Breast epithelium (tissue), 4 donors: Measurements from ENCODE around the gene CHST1. TPM values are rescaled to one million over a fixed set of nuclear protein-coding genes. Genes with fewer than 3 reads are reported as not detected.

Source experiments
- DNase-seq, 2 donors: peaks; one replicate each; pipeline ENCODE4 v3.0.0-alpha.2; 2019; ENCODE audit warnings: low spot score in 2 of 2
- H3K27ac ChIP-seq, 2 donors: fragments of 200-600 bp; sonication (generic) in 1 of 2; one replicate each; pipeline ENCODE4 v1.5.1; 2016 to 2019; ENCODE audit warnings: mild to moderate bottlenecking in 1 of 2
- H3K27me3 ChIP-seq, 2 donors: fragments of 200-600 bp; sonication (generic) in 1 of 2; one replicate each; pipeline versions ENCODE4 v1.5.1 to v1.6.0; 2017 to 2019; ENCODE audit warnings: control low read depth in 1 of 2, mild to moderate bottlenecking in 1 of 2
- H3K36me3 ChIP-seq: fragments of 200-600 bp; one replicate; pipeline ENCODE4 v1.5.1; 2019
- H3K4me1 ChIP-seq, 2 donors: fragments of 200-600 bp; sonication (generic); one replicate each; pipeline ENCODE4 v1.5.1; 2016 to 2019; ENCODE audit warnings: control low read depth in 1 of 2
- H3K4me3 ChIP-seq, 3 donors: fragments of 200-600 bp; sonication (generic); 1 replicate in 2 of 3; 2 replicates in 1 of 3; pipeline ENCODE4 v1.5.1; 2016 to 2019; ENCODE audit warnings: mild to moderate bottlenecking in 3 of 3, moderate library complexity in 2 of 3
- H3K9me3 ChIP-seq, 2 donors: fragments of 200-600 bp; sonication (generic) in 1 of 2; one replicate each; pipeline ENCODE4 v1.5.1; 2016 to 2019; ENCODE audit warnings: control low read depth in 1 of 2
- CTCF ChIP-seq, 3 donors: fragments of 450-650 bp; IDR thresholded peaks; one replicate each; pipeline ENCODE4 v1.5.1; 2016 to 2017; ENCODE audit warnings: antibody characterized with exemption in 3 of 3, mild to moderate bottlenecking in 3 of 3, moderate library complexity in 3 of 3
- POLR2A ChIP-seq: fragments of 450-650 bp; IDR thresholded peaks from one replicate; pipeline ENCODE4 v1.6.1; 2016; ENCODE audit warnings: antibody characterized with exemption, mild to moderate bottlenecking, moderate library complexity
- POLR2AphosphoS5 ChIP-seq, 3 donors: sonication (generic); formaldehyde crosslinking; IDR thresholded peaks; one replicate each; pipeline ENCODE4 v1.6.1; 2017; ENCODE audit warnings: antibody characterized with exemption in 3 of 3
- intact Hi-C: fragments of 100-400 bp; cut with DNase I; formaldehyde crosslinking; loops from one replicate; pipeline ENCODE4 v1.15.1; 2023; ENCODE audit warnings: low total_unique reads
- total RNA-seq, 3 donors: library from RNA; depleted of rRNA; stranded (reverse); fragments of >200 nt; gene quantifications; one replicate each; pipeline ENCODE4 v1.1.0, GENCODE V29; 2016

Gene CHST1
- total RNA-seq, 3 donors from 2014 or later = 1.8 to 3.6 (median 2.2) TPM

- intact Hi-C loops = no loop called here
- peaks cover 13 to 18% of the 10 kb centered on the region in 2 donors for H3K9me3 ChIP-seq
- H3K4me1 ChIP-seq = no peaks in the 10 kb centered on the region
- H3K4me3 ChIP-seq = no peak overlapping the region
- no peak for DNase-seq
- no peaks in the 10 kb centered on the region for H3K36me3 ChIP-seq
- H3K27me3 ChIP-seq = peaks cover 0 to 5% of the 10 kb centered on the region in 2 donors
- H3K27ac ChIP-seq = no peak overlapping the region
- no peak for TF ChIP-seq CTCF (IDR thresholded peaks at IDR 0.05)
- no peak for TF ChIP-seq POLR2A
These were observed 45.2 kb downstream of the CHST1 start for GRCh38 chr11:45620243-45620642.

GRCh38 chr11:45618897-45619296, 46.5 kb downstream of the CHST1 start:
- peaks cover 13 to 18% of the 10 kb centered on the region in 2 donors for H3K9me3 ChIP-seq
- peaks cover 0 to 5% of the 10 kb centered on the region in 2 donors for H3K27me3 ChIP-seq
- no peak for DNase-seq
- intact Hi-C loops = no loop called here
- TF ChIP-seq POLR2AphosphoS5 (IDR thresholded peaks at IDR 0.05) (no peak), CTCF (IDR thresholded peaks at IDR 0.05) (no peak), POLR2A (no peak)
- H3K36me3 ChIP-seq = no peaks in the 10 kb centered on the region
- H3K4me1 ChIP-seq = no peaks in the 10 kb centered on the region
- no peak overlapping the region for H3K27ac ChIP-seq
- no peak overlapping the region for H3K4me3 ChIP-seq

- H3K27me3 ChIP-seq = peaks cover 0 to 5% of the 10 kb centered on the region in 2 donors
- no peak overlapping the region for H3K27ac ChIP-seq
- DNase-seq = no peak
- H3K36me3 ChIP-seq = no peaks in the 10 kb centered on the region
- peaks cover 13 to 18% of the 10 kb centered on the region in 2 donors for H3K9me3 ChIP-seq
- H3K4me1 ChIP-seq = no peaks in the 10 kb centered on the region
- intact Hi-C loops = no loop called here
- no peak overlapping the region for H3K4me3 ChIP-seq
- TF ChIP-seq POLR2AphosphoS5 (IDR thresholded peaks at IDR 0.05) = no peak
- no peak for TF ChIP-seq POLR2A
- TF ChIP-seq CTCF (IDR thresholded peaks at IDR 0.05) = no peak
These were observed 47.4 kb downstream of the CHST1 start for GRCh38 chr11:45617871-45618601.

GRCh38 chr11:45616802-45617549, 48.4 kb downstream of the CHST1 start:
- no peak for DNase-seq
- no peak for TF ChIP-seq CTCF (IDR thresholded peaks at IDR 0.05)
- no peak for TF ChIP-seq POLR2A
- TF ChIP-seq POLR2AphosphoS5 (IDR thresholded peaks at IDR 0.05) = no peak
- Histone ChIP-seq H3K4me3 (no peak overlapping the region), H3K27me3 (peaks cover 0 to 5% of the 10 kb centered on the region in 2 donors), H3K36me3 (no peaks in the 10 kb centered on the region), H3K9me3 (peaks cover 13 to 18% of the 10 kb centered on the region in 2 donors), H3K4me1 (no peaks in the 10 kb centered on the region), H3K27ac (no peak overlapping the region)
- intact Hi-C loops = no loop called here

GRCh38 chr11:45615182-45615792, 50.1 kb downstream of the CHST1 start:
- Histone ChIP-seq H3K4me1 (no peaks in the 10 kb centered on the region), H3K4me3 (no peak overlapping the region)
- intact Hi-C loops = no loop called here

More at GRCh38 chr11:45615182-45615792, 50.1 kb downstream of the CHST1 start:
- Histone ChIP-seq H3K9me3 (peaks cover 2 to 4% of the 10 kb centered on the region in 2 donors), H3K36me3 (no peaks in the 10 kb centered on the region), H3K27me3 (peaks cover 0 to 5% of the 10 kb centered on the region in 2 donors), H3K27ac (no peak overlapping the region)
- no peak for DNase-seq
- TF ChIP-seq POLR2A = no peak
- TF ChIP-seq POLR2AphosphoS5 (IDR thresholded peaks at IDR 0.05) = no peak
- TF ChIP-seq CTCF (IDR thresholded peaks at IDR 0.05) = no peak
